Measurements from ENCODE around the gene MS4A12. TPM values are rescaled to one million over a fixed set of nuclear protein-coding genes. Genes with fewer than 3 reads are reported as not detected.

Gene MS4A12
- total and polyA plus RNA-seq, 9 of the 15 experiments (the other 6 are each of a cell fraction or from before 2014, with no cell fraction given) = not detected

DNA sequence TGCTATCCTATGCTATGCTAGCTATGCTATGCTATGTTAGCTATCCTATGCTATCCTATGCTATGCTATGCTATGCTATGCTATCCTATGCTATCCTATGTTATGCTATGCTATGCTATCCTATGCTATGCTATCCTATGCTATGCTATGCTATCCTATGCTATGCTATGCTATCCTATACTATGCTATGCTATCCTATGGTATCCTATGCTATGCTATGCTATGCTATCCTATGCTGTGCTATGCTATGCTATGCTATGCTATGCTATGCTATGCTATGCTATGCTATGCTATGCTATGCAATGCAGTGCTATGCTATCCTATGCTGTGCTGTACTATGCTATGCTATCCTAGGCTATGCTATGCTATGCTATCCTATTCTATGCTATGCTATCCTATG is 45.5 kb upstream of the MS4A12 start:
- in situ Hi-C loops (cut with MboI) = no loop called here
- Histone ChIP-seq H3K27me3 (ENCODE audit: control insufficient read depth in 2 of 2, insufficient read depth in 2 of 2, low read length in 2 of 2) (no peaks in the 10 kb centered on the region), H3K27ac (ENCODE audit: extremely low read depth, low read depth, low read length) (no peak overlapping the region), H3K79me2 (ENCODE audit: control insufficient read depth, insufficient read depth, low read length) (no peaks in the 10 kb centered on the region), H3K9me3 (replicated peaks; ENCODE audit: control insufficient read depth, insufficient read depth, low read depth, low read length) (no peaks in the 10 kb centered on the region), H4K20me1 (replicated peaks; ENCODE audit: control insufficient read depth, insufficient read depth, low read length) (no peaks in the 10 kb centered on the region), H3K4me1 (replicated peaks in 1 of 2; ENCODE audit: control insufficient read depth in 2 of 2, insufficient read depth in 2 of 2, low read length in 2 of 2) (no peaks in the 10 kb centered on the region), H3K9me1 (ENCODE audit: control insufficient read depth, insufficient read depth, low read length) (no peaks in the 10 kb centered on the region), H3K4me3 (no peak overlapping the region), H3K36me3 (ENCODE audit: control insufficient read depth, insufficient read depth, low read length) (no peaks in the 10 kb centered on the region), H3K4me2 (ENCODE audit: insufficient read depth, low read length) (no peak overlapping the region), H2AFZ (ENCODE audit: low read depth, low read length) (no peak overlapping the region), H3K9ac (ENCODE audit: insufficient read depth in 1 of 2, low read depth in 2 of 2, low read length in 2 of 2) (no peak overlapping the region)
- FAIRE-seq (no peak), ATAC-seq (no peak), DNase-seq (ENCODE audit: extremely low read depth in 1 of 4, low spot score in 3 of 4) (no peak)
- TF ChIP-seq RNF219 (CRISPR knock-in tag; IDR thresholded peaks at IDR 0.05) = no peak
- TF ChIP-seq NFRKB (IDR thresholded peaks at IDR 0.05; ENCODE audit: low read depth) = no peak
- no peak for TF ChIP-seq DIDO1 (tag; IDR thresholded peaks at IDR 0.05; ENCODE audit: low read depth)
- no peak for TF ChIP-seq RBM22 (IDR thresholded peaks at IDR 0.05; ENCODE audit: low read depth, low read length, poor library complexity, severe bottlenecking)
- ChIA-PET CTCF (ENCODE audit: low intra/inter-chr PET ratio) (no interaction called here), POLR2A (no interaction called here)
- BruUV-seq (replicated peaks) = no TSS peak
- intact Hi-C loops (cut with micrococcal nuclease) = no loop called here

GRCh38 chr11:60447846-60448245 is 44.7 kb upstream of the MS4A12 start:
- intact Hi-C loops (cut with micrococcal nuclease) (no loop called here), in situ Hi-C loops (cut with MboI) (no loop called here)
- Histone ChIP-seq H3K4me3 (no peak overlapping the region), H3K4me2 (ENCODE audit: insufficient read depth, low read length) (no peak overlapping the region), H3K4me1 (replicated peaks in 1 of 2; ENCODE audit: control insufficient read depth in 2 of 2, insufficient read depth in 2 of 2, low read length in 2 of 2) (no peaks in the 10 kb centered on the region), H3K9me1 (ENCODE audit: control insufficient read depth, insufficient read depth, low read length) (no peaks in the 10 kb centered on the region), H3K27ac (ENCODE audit: extremely low read depth, low read depth, low read length) (no peak overlapping the region), H3K79me2 (ENCODE audit: control insufficient read depth, insufficient read depth, low read length) (no peaks in the 10 kb centered on the region), H3K9ac (ENCODE audit: insufficient read depth in 1 of 2, low read depth in 2 of 2, low read length in 2 of 2) (no peak overlapping the region), H4K20me1 (replicated peaks; ENCODE audit: control insufficient read depth, insufficient read depth, low read length) (no peaks in the 10 kb centered on the region), H3K9me3 (replicated peaks; ENCODE audit: control insufficient read depth, insufficient read depth, low read depth, low read length) (no peaks in the 10 kb centered on the region), H3K27me3 (ENCODE audit: control insufficient read depth in 2 of 2, insufficient read depth in 2 of 2, low read length in 2 of 2) (no peaks in the 10 kb centered on the region), H3K36me3 (ENCODE audit: control insufficient read depth, insufficient read depth, low read length) (no peaks in the 10 kb centered on the region), H2AFZ (ENCODE audit: low read depth, low read length) (no peak overlapping the region)
- ChIA-PET POLR2A (no interaction called here), CTCF (ENCODE audit: low intra/inter-chr PET ratio) (no interaction called here)
- ATAC-seq (no peak), DNase-seq (ENCODE audit: extremely low read depth in 1 of 4, low spot score in 3 of 4) (no peak), FAIRE-seq (no peak)
- TF ChIP-seq ZNF354B (CRISPR knock-in tag; IDR thresholded peaks at IDR 0.05) = no peak
- no peak for TF ChIP-seq ZNF589 (CRISPR knock-in tag; IDR thresholded peaks at IDR 0.05; ENCODE audit: low read depth)
- TF ChIP-seq MECOM (CRISPR knock-in tag; IDR thresholded peaks at IDR 0.05) = no peak
- no peak for TF ChIP-seq STAG1 (CRISPR knock-in tag; IDR thresholded peaks at IDR 0.05; ENCODE audit: borderline replicate concordance)
- TF ChIP-seq ZNF274 (IDR thresholded peaks at IDR 0.05; ENCODE audit: borderline replicate concordance, low read depth, low read length) = no peak
- TF ChIP-seq TCF7L2 (IDR thresholded peaks at IDR 0.05; ENCODE audit: low read depth, low read length) = no peak
- no peak for TF ChIP-seq RBM15 (IDR thresholded peaks at IDR 0.05; ENCODE audit: insufficient read depth, low read length)
- TF ChIP-seq, protein P1, sequence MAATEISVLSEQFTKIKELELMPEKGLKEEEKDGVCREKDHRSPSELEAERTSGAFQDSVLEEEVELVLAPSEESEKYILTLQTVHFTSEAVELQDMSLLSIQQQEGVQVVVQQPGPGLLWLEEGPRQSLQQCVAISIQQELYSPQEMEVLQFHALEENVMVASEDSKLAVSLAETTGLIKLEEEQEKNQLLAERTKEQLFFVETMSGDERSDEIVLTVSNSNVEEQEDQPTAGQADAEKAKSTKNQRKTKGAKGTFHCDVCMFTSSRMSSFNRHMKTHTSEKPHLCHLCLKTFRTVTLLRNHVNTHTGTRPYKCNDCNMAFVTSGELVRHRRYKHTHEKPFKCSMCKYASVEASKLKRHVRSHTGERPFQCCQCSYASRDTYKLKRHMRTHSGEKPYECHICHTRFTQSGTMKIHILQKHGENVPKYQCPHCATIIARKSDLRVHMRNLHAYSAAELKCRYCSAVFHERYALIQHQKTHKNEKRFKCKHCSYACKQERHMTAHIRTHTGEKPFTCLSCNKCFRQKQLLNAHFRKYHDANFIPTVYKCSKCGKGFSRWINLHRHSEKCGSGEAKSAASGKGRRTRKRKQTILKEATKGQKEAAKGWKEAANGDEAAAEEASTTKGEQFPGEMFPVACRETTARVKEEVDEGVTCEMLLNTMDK (IDR thresholded peaks at IDR 0.05; ENCODE audit: borderline replicate concordance, insufficient read depth, low read depth, low read length, poor library complexity, severe bottlenecking) = no peak
- TF ChIP-seq ZBED1 (IDR thresholded peaks at IDR 0.05) = no peak
- no peak for TF ChIP-seq ZNF263 (CRISPR knock-in tag; IDR thresholded peaks at IDR 0.05; ENCODE audit: borderline replicate concordance)
- TF ChIP-seq ARID1B (IDR thresholded peaks at IDR 0.05) = no peak
- TF ChIP-seq HDAC2 (IDR thresholded peaks at IDR 0.05) = no peak
- BruUV-seq (replicated peaks) = no TSS peak

Data from K562 (cell line).